ENCODE measurements around the gene CENPI. TPM values are rescaled to one million over a fixed set of nuclear protein-coding genes. Genes with fewer than 3 reads are reported as not detected.
"Not testable (repeated sequence)": the region's sequence is repeated elsewhere in the genome, so short reads cannot be mapped to it uniquely, and the experiment has no call there.

CENPI gene
- 1 to 10 TPM in 1 of 3 donors, under 1 TPM in 1, not detected in 1; 0.38 to 1.1 TPM for polyA plus RNA-seq

DNA sequence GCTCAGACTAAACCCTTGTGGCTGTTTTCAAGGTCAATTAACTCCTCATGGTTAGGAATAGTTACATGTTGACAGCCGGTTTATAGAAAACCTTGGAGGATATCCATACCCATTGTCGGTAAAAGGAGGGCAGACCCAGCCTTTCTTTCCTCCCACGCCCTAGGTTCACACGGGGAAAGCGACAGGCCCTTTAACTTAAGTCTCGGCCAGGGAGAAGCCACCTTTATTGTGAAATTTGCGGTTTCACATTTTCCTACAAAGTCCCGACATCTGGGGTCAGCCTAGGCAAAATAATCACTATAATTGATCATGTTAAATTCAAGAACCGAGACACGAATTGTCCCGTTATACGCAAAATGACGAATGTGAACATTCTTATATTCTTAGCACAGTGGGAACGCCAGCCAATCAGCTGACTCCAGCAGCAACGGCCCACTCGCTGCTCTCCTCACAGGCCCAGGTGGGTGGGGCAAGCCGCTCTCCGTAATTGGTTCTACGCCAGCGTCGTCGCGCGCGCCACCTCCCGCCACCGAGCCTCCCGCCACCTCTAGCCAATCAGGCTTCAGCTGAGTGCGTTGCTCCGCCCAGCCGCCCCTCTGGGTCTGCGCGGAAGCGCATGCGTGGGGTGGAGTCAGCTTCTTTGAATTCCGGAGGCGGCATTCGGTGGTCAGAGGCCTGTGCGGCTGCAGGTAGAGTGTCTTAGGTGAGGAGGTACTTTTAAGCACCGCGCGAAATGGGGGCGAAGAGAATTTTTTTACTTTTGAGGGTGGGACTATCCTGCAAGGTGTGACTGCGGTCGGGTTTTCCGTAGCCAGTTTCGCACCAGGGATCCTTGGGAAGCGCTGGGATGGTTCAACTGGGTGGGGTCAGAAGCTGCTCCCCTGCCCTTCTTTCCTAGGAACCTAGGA is at the start of gene CENPI:
CENPI (plus strand) TSS at position 659 of the 908 bp plus-strand sequence. CDS start 2,867 bp downstream, outside the sequence.
- H3K36me3 Mint-ChIP-seq: peaks cover 0 to 3% (median 0%) of the 10 kb centered on the region in 3 donors
- H3K4me3 Mint-ChIP-seq: peak within 1 kb of the TSS; percentile 88 to 96 (median 92)
- no peaks in the 10 kb centered on the region for H3K9me3 Mint-ChIP-seq
- peaks cover 9 to 24% of the 10 kb centered on the region in 2 donors for H3K4me1 Mint-ChIP-seq
- peak within 1 kb of the TSS; percentile 89 to 98 (median 95) for H3K27ac Mint-ChIP-seq
- peaks cover 0 to 5% (median 2%) of the 10 kb centered on the region in 3 donors for H3K27me3 Mint-ChIP-seq (ENCODE audit: low read depth in 3 of 3)
- DNase-seq: peak; percentile 88 to 92 (median 91)

- peaks cover 2 to 3% (median 3%) of the 10 kb centered on the region in 3 donors for H3K27me3 Mint-ChIP-seq (ENCODE audit: low read depth in 3 of 3)
- peaks cover 0 to 4% (median 0%) of the 10 kb centered on the region in 3 donors for H3K36me3 Mint-ChIP-seq
- peak overlapping the region; percentile 94 to 98 (median 96) for H3K27ac Mint-ChIP-seq
- no peak for DNase-seq
- peak overlapping the region; percentile 85 to 97 (median 92) for H3K4me3 Mint-ChIP-seq
- peaks cover 28 to 30% of the 10 kb centered on the region in 2 donors for H3K4me1 Mint-ChIP-seq
- peaks cover 0 to 2% (median 0%) of the 10 kb centered on the region in 6 donors for H3K9me3 Mint-ChIP-seq
These were observed 46.9 kb upstream of the CENPI start for GRCh38 chrX:101051153-101051548.

GRCh38 chrX:101051549-101052302 is 46.3 kb upstream of the CENPI start, which contains the start of gene TRMT2B:
Gene TRMT2B (minus strand): TSS chrX:101052111. CDS start chrX:101042289, 9,822 bp downstream.
- Mint-ChIP-seq H3K36me3 (peaks cover 0 to 4% (median 0%) of the 10 kb centered on the region in 3 donors), H3K4me3 (peak within 1 kb of the TSS; percentile 85 to 97 (median 92)), H3K9me3 (peaks cover 0 to 2% (median 0%) of the 10 kb centered on the region in 6 donors), H3K4me1 (peaks cover 27 to 29% of the 10 kb centered on the region in 2 donors), H3K27me3 (ENCODE audit: low read depth in 3 of 3) (peaks cover 2 to 3% (median 3%) of the 10 kb centered on the region in 3 donors), H3K27ac (peak within 1 kb of the TSS; percentile 94 to 98 (median 96))
- DNase-seq: peak; percentile 66 to 75 (median 71)

GRCh38 chrX:101056551-101056950 is 41.5 kb upstream of the CENPI start:
- H3K27me3 Mint-ChIP-seq (ENCODE audit: low read depth in 3 of 3); H3K4me1 Mint-ChIP-seq; H3K27ac Mint-ChIP-seq; DNase-seq; H3K9me3 Mint-ChIP-seq; H3K36me3 Mint-ChIP-seq; H3K4me3 Mint-ChIP-seq: not testable (repeated sequence)

- no peaks in the 10 kb centered on the region for H3K9me3 Mint-ChIP-seq
- no peak for DNase-seq
- H3K36me3 Mint-ChIP-seq: no peaks in the 10 kb centered on the region
- H3K27ac Mint-ChIP-seq: no peak overlapping the region
- peaks cover 0 to 2% of the 10 kb centered on the region in 2 donors for H3K4me1 Mint-ChIP-seq
- peaks cover 0 to 3% (median 3%) of the 10 kb centered on the region in 3 donors for H3K27me3 Mint-ChIP-seq (ENCODE audit: low read depth in 3 of 3)
- H3K4me3 Mint-ChIP-seq: no peak overlapping the region
These were observed 40.8 kb upstream of the CENPI start for GRCh38 chrX:101057093-101057714.

GRCh38 chrX:101062176-101062575 is 35.8 kb upstream of the CENPI start:
- DNase-seq: no peak
- no peaks in the 10 kb centered on the region for H3K9me3 Mint-ChIP-seq
- H3K27me3 Mint-ChIP-seq (ENCODE audit: low read depth in 3 of 3): peaks cover 0 to 2% (median 0%) of the 10 kb centered on the region in 3 donors
- no peak overlapping the region for H3K4me3 Mint-ChIP-seq
- H3K27ac Mint-ChIP-seq: no peak overlapping the region
- H3K36me3 Mint-ChIP-seq: no peaks in the 10 kb centered on the region
- no peaks in the 10 kb centered on the region for H3K4me1 Mint-ChIP-seq

DNA sequence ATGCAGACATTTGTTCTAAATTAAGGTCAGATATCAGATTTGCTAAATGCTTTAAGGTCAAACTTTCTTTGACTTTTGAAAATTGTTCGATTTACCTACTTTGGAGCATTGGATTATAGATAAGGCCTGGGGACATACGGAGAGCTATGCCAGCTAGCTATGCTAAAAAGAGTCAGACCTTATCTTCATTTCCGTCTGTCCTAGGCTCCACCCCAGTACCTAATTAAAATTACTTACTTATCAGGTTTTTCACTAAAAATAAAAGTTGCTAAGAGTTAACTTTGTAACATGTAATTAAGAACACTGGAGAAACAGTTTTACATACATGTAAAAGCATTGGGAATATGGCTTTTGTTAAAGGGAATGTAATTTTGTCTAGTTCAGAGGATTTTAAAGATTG is 26.4 kb upstream of the CENPI start:
- no peaks in the 10 kb centered on the region for H3K9me3 Mint-ChIP-seq
- H3K27ac Mint-ChIP-seq: no peak overlapping the region
- no peaks in the 10 kb centered on the region for H3K4me1 Mint-ChIP-seq
- H3K36me3 Mint-ChIP-seq: no peaks in the 10 kb centered on the region
- no peak for DNase-seq
- H3K27me3 Mint-ChIP-seq (ENCODE audit: low read depth in 3 of 3): peaks cover 0 to 6% (median 0%) of the 10 kb centered on the region in 3 donors
- no peak overlapping the region for H3K4me3 Mint-ChIP-seq

- Mint-ChIP-seq H3K36me3 (no peaks in the 10 kb centered on the region), H3K27ac (no peak within 1 kb of the TSS), H3K4me1 (no peaks in the 10 kb centered on the region), H3K27me3 (ENCODE audit: low read depth in 3 of 3) (peaks cover 3 to 15% (median 11%) of the 10 kb centered on the region in 3 donors), H3K9me3 (no peaks in the 10 kb centered on the region), H3K4me3 (peak within 1 kb of the TSS in 2 of 5 donors; percentile 42 to 46)
- DNase-seq: no peak
These were observed 19.0 kb upstream of the CENPI start, which contains the start of gene TMEM35A for GRCh38 chrX:101078716-101079598. Gene TMEM35A (plus strand): TSS chrX:101078879. CDS start chrX:101079003, 124 bp downstream.

DNA sequence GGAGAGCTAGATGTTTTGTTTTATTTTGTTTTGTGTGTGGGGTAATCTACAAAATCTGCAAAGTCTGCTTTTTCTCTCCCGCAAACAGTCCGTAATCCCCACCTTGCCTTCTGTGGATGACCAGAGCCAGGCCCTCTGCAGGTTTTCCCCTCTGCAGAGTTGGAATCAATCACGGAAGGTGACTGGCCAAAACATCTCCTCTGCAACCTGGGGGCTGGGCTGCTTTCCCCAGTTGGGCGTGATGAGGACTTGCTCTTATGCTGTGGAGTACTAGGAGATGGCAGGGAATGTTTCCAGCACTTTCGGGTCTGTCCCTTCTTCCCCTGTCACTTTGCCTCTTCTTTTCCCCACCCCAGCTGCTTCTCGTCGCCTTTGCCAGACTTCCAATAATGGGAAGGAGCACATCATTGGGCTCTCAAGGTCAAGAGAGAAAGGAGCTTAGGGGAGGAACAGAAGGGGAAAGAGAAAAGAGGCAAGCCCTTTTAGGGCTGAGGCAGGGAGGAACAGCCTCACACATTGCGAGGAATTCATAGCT is 18.2 kb upstream of the CENPI start:
- Mint-ChIP-seq H3K4me3 (no peak overlapping the region), H3K36me3 (no peaks in the 10 kb centered on the region), H3K4me1 (no peaks in the 10 kb centered on the region), H3K27ac (no peak overlapping the region), H3K27me3 (ENCODE audit: low read depth in 3 of 3) (peaks cover 3 to 17% (median 12%) of the 10 kb centered on the region in 3 donors), H3K9me3 (peaks cover 0 to under 1% (median 0%) of the 10 kb centered on the region in 6 donors)
- no peak for DNase-seq

- Mint-ChIP-seq H3K4me1 (no peaks in the 10 kb centered on the region), H3K9me3 (peaks cover 0 to 2% (median 0%) of the 10 kb centered on the region in 6 donors), H3K36me3 (no peaks in the 10 kb centered on the region), H3K4me3 (no peak overlapping the region), H3K27ac (no peak overlapping the region), H3K27me3 (ENCODE audit: low read depth in 3 of 3) (peaks cover 3 to 22% (median 13%) of the 10 kb centered on the region in 3 donors)
- no peak for DNase-seq
These were observed 17.5 kb upstream of the CENPI start for GRCh38 chrX:101080326-101081124.

GRCh38 chrX:101081231-101081630 is 16.8 kb upstream of the CENPI start:
- no peaks in the 10 kb centered on the region for H3K36me3 Mint-ChIP-seq
- no peak for DNase-seq

More at GRCh38 chrX:101081231-101081630, 16.8 kb upstream of the CENPI start:
- no peak overlapping the region for H3K4me3 Mint-ChIP-seq
- H3K9me3 Mint-ChIP-seq: peaks cover 0 to 2% (median 0%) of the 10 kb centered on the region in 6 donors
- H3K27me3 Mint-ChIP-seq (ENCODE audit: low read depth in 3 of 3): peaks cover 3 to 22% (median 14%) of the 10 kb centered on the region in 3 donors
- H3K27ac Mint-ChIP-seq: no peak overlapping the region
- H3K4me1 Mint-ChIP-seq: no peaks in the 10 kb centered on the region

All from immature natural killer cell (primary cell).